GM23338 (cell line): Measurements from ENCODE around the gene WBP2. TPM values are rescaled to one million over a fixed set of nuclear protein-coding genes. Genes with fewer than 3 reads are reported as not detected.

Source experiments
- ATAC-seq: fragments of 200-7000 bp; cut with Tn5 transposase; 3 replicates; pipeline ENCODE4 v1.9.1; 2020
- DNase-seq: peaks from one replicate; pipeline ENCODE4 v3.0.0-alpha.2; 2015; ENCODE audit warnings: low spot score
- H2AFZ ChIP-seq: fragments of 200-600 bp; sonication (generic); 2 replicates; pipeline ENCODE4 v1.8.0; 2016; ENCODE audit warnings: antibody characterized with exemption, mild to moderate bottlenecking, moderate library complexity
- H3F3A ChIP-seq: fragments of 200-600 bp; sonication (generic); replicated peaks from 2 replicates; pipeline ENCODE4 v1.8.0; 2017; ENCODE audit warnings: antibody characterized with exemption, mixed run types, low read depth
- H3K27ac ChIP-seq: fragments of 200-600 bp; sonication (generic); 2 replicates; pipeline ENCODE4 v1.6.1; 2016; ENCODE audit warnings: low read depth
- H3K27me3 ChIP-seq: fragments of 200-600 bp; sonication (generic); 2 replicates; pipeline ENCODE4 v1.8.0; 2016; ENCODE audit warnings: mild to moderate bottlenecking, mixed run types, moderate library complexity; ENCODE audit not compliant: insufficient read depth
- H3K36me3 ChIP-seq: fragments of 200-600 bp; sonication (generic); 2 replicates; pipeline ENCODE4 v1.8.0; 2016; ENCODE audit warnings: mild to moderate bottlenecking; ENCODE audit not compliant: insufficient read depth
- H3K4me1 ChIP-seq: fragments of 200-600 bp; sonication (generic); 2 replicates; pipeline ENCODE4 v1.8.0; 2016; ENCODE audit warnings: mild to moderate bottlenecking, moderate library complexity; ENCODE audit not compliant: insufficient read depth
- H3K4me2 ChIP-seq: fragments of 200-600 bp; sonication (generic); 2 replicates; pipeline ENCODE4 v1.7.1; 2017; ENCODE audit warnings: mixed run types
- H3K4me3 ChIP-seq: fragments of 200-600 bp; sonication (generic); 2 replicates; pipeline ENCODE4 v1.6.1; 2016; ENCODE audit warnings: mixed run types
- H3K79me2 ChIP-seq: fragments of 200-600 bp; sonication (generic); replicated peaks from 2 replicates; pipeline ENCODE4 v1.8.0; 2017; ENCODE audit warnings: mild to moderate bottlenecking; ENCODE audit not compliant: insufficient read depth
- H3K9me2 ChIP-seq: fragments of 200-600 bp; sonication (generic); 2 replicates; pipeline ENCODE4 v1.8.0; 2017; ENCODE audit not compliant: insufficient read depth
- H4K20me1 ChIP-seq: fragments of 200-600 bp; sonication (generic); replicated peaks from 2 replicates; pipeline ENCODE4 v1.8.0; 2017; ENCODE audit warnings: mild to moderate bottlenecking; ENCODE audit not compliant: insufficient read depth
- H3K27ac Mint-ChIP-seq: 2 replicates; pipeline ENCODE4 v1.8.0; 2020; ENCODE audit warnings: inconsistent platforms, mild to moderate bottlenecking, moderate library complexity, mixed read lengths
- H3K27me3 Mint-ChIP-seq: 3 replicates; pipeline ENCODE4 v1.8.0; 2022; ENCODE audit warnings: low read depth, mild to moderate bottlenecking, moderate library complexity, mixed read lengths, inconsistent platforms; ENCODE audit not compliant: insufficient read depth, poor library complexity
- H3K36me3 Mint-ChIP-seq: 3 replicates; pipeline ENCODE4 v1.8.0; 2021; ENCODE audit warnings: low read depth, mild to moderate bottlenecking, inconsistent platforms, moderate library complexity, mixed read lengths
- H3K4me1 Mint-ChIP-seq: 3 replicates; pipeline ENCODE4 v1.8.0; 2020; ENCODE audit warnings: mild to moderate bottlenecking, inconsistent platforms, mixed read lengths
- H3K4me3 Mint-ChIP-seq: 3 replicates; pipeline ENCODE4 v1.8.0; 2021; ENCODE audit warnings: moderate library complexity, mild to moderate bottlenecking, inconsistent platforms, mixed read lengths
- H3K9me3 Mint-ChIP-seq: 3 replicates; pipeline ENCODE4 v1.8.0; 2020; ENCODE audit warnings: moderate library complexity, mild to moderate bottlenecking, inconsistent platforms, mixed read lengths
- CTCF ChIP-seq, 2 experiments: fragments of 200-600 bp in 1 of 2; sonication (generic) in 1 of 2; conservative IDR thresholded peaks; 2 replicates each; pipeline versions ENCODE4 v1.5.1 to v1.6.1; 2016 to 2017; ENCODE audit warnings: antibody characterized with exemption in 2 of 2, low read depth in 2 of 2, mild to moderate bottlenecking in 2 of 2, moderate library complexity in 1 of 2
- JUNB ChIP-seq: IDR thresholded peaks from one replicate; pipeline ENCODE4 v1.6.1; 2016; ENCODE audit warnings: antibody characterized with exemption; ENCODE audit not compliant: unreplicated experiment
- ZNF114 ChIP-seq: fragments of 250-450 bp; sonication (Bioruptor Pico); IDR thresholded peaks from 2 replicates; pipeline ENCODE4 v1.5.0; 2020; ENCODE audit warnings: mild to moderate bottlenecking, moderate library complexity
- ZNF331 ChIP-seq: fragments of 250-450 bp; sonication (Bioruptor Pico); IDR thresholded peaks from 2 replicates; pipeline ENCODE4 v1.5.0; 2020; ENCODE audit warnings: low read depth, mild to moderate bottlenecking, moderate library complexity
- polyA plus RNA-seq: library from polyadenylated mRNA; unstranded; fragments of >200 nt; fragmentation: Nextera tagmentation; extraction: Ambion mirVana; gene quantifications from 2 replicates; pipeline ENCODE4 v1.2.1, GENCODE V29; 2016
- total RNA-seq: library from RNA; depleted of rRNA; stranded (reverse); fragments of >200 nt; shearing (Covaris generic); gene quantifications from 2 replicates; pipeline ENCODE4 v1.2.3, GENCODE V29; 2014
- TF ChIP-seq, protein P1 (sequence below): IDR thresholded peaks from one replicate; pipeline ENCODE4 v1.6.1; 2018; ENCODE audit warnings: antibody characterized with exemption; ENCODE audit not compliant: unreplicated experiment

WBP2 gene
- total and polyA plus RNA-seq, 2 experiments from 2014 or later: 36.2 to 63.5 TPM

DNA sequence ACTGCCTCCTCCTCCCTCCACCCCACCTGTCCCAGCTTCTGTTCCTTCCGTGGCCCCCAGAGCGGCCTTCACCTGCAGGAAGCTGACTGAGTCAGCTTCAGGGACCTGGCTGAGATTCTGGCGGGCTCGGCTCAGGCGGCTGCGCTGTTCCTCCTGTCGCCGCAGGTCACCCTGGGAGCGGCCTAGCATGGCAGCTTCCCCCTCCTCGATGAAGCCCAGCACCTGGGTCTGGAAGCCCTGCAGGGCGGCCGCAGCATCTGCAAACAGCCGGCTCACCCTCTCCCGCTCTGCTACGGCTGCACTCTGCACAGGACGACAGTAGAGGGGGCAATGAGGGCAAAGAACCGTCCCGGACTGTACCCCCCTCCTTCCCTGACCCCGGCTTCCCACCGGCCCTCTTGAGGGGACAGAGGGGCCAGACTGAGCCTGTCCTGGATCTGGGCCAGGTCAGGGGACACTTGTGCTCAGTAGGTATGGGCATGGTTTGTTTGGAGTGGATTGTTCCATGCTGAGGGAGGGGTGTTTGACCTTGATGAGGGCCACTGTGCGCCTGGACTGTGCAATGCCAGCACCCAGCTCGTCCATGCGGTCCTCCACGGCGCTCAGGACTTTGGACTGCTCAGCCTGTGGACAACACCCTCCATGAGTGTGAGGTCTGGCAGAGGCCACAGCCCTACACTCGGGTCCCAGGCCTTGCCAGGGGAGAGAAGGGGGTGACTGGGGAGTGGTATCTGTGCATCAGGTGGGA, 21.2 kb upstream of the WBP2 start:
- no peak overlapping the region for H3K27ac Mint-ChIP-seq
- peak overlapping the region; percentile 83; the same call in 1 of the 2 replicates for H3K4me3 ChIP-seq
- H3K4me3 Mint-ChIP-seq: peak overlapping the region; percentile 72

GRCh38 chr17:75875940-75876189, 20.7 kb upstream of the WBP2 start:
- ATAC-seq (no peak), DNase-seq (no peak)
- H3K27ac ChIP-seq: no peak overlapping the region
- no peaks in the 10 kb centered on the region for H4K20me1 ChIP-seq
- no peaks in the 10 kb centered on the region for H3K36me3 ChIP-seq
- H3K27me3 Mint-ChIP-seq: peaks cover 40% of the 10 kb centered on the region
- H3K9me2 ChIP-seq: no peaks in the 10 kb centered on the region
- H3K27ac Mint-ChIP-seq: no peak overlapping the region
- peaks cover 16% of the 10 kb centered on the region; the same call in 1 of the 2 replicates for H3K4me1 ChIP-seq
- no peak overlapping the region for H3K4me3 Mint-ChIP-seq
- H2AFZ ChIP-seq: 0 out of 2 replicates have a peak overlapping the region, but pooled peaks have one; percentile 99
- H3K36me3 Mint-ChIP-seq: no peaks in the 10 kb centered on the region; the same call in 2 of the 3 replicates
- H3K79me2 ChIP-seq: no peaks in the 10 kb centered on the region
- H3K4me3 ChIP-seq: no peak overlapping the region
- H3K27me3 ChIP-seq: peaks cover 37% of the 10 kb centered on the region
- H3K9me3 Mint-ChIP-seq: no peaks in the 10 kb centered on the region
- H3F3A ChIP-seq: peaks cover 29% of the 10 kb centered on the region
- peaks cover 17% of the 10 kb centered on the region for H3K4me1 Mint-ChIP-seq
- H3K4me2 ChIP-seq: peak overlapping the region; percentile 97; the same call in 1 of the 2 replicates
- no peak for TF ChIP-seq ZNF114

More for the DNA sequence above, 21.2 kb upstream of the WBP2 start:
- peak overlapping the region; percentile 99 for H2AFZ ChIP-seq
- no peaks in the 10 kb centered on the region for H3K79me2 ChIP-seq
- DNase-seq (peak; percentile 80), ATAC-seq (peak; percentile 63)
- Mint-ChIP-seq H3K4me1 (peaks cover 16% of the 10 kb centered on the region), H3K27me3 (peaks cover 40% of the 10 kb centered on the region), H3K9me3 (no peaks in the 10 kb centered on the region), H3K36me3 (no peaks in the 10 kb centered on the region; the same call in 2 of the 3 replicates)
- H3F3A ChIP-seq: peaks cover 29% of the 10 kb centered on the region
- peak overlapping the region; percentile 97 for H3K4me2 ChIP-seq
- H3K4me1 ChIP-seq: peaks cover 16% of the 10 kb centered on the region; the same call in 1 of the 2 replicates
- no peaks in the 10 kb centered on the region for H3K9me2 ChIP-seq
- TF ChIP-seq ZNF114 (no peak), JUNB (no peak), CTCF (conservative IDR thresholded peaks at IDR 0.05; ENCODE audit: low read depth in 2 of 2) (peak; percentile 43 to 51), ZNF331 (CRISPR knock-in tag) (no peak)
- TF ChIP-seq, protein P1, sequence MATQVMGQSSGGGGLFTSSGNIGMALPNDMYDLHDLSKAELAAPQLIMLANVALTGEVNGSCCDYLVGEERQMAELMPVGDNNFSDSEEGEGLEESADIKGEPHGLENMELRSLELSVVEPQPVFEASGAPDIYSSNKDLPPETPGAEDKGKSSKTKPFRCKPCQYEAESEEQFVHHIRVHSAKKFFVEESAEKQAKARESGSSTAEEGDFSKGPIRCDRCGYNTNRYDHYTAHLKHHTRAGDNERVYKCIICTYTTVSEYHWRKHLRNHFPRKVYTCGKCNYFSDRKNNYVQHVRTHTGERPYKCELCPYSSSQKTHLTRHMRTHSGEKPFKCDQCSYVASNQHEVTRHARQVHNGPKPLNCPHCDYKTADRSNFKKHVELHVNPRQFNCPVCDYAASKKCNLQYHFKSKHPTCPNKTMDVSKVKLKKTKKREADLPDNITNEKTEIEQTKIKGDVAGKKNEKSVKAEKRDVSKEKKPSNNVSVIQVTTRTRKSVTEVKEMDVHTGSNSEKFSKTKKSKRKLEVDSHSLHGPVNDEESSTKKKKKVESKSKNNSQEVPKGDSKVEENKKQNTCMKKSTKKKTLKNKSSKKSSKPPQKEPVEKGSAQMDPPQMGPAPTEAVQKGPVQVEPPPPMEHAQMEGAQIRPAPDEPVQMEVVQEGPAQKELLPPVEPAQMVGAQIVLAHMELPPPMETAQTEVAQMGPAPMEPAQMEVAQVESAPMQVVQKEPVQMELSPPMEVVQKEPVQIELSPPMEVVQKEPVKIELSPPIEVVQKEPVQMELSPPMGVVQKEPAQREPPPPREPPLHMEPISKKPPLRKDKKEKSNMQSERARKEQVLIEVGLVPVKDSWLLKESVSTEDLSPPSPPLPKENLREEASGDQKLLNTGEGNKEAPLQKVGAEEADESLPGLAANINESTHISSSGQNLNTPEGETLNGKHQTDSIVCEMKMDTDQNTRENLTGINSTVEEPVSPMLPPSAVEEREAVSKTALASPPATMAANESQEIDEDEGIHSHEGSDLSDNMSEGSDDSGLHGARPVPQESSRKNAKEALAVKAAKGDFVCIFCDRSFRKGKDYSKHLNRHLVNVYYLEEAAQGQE: no peak
- H3K27ac ChIP-seq: no peak overlapping the region
- H3K36me3 ChIP-seq: no peaks in the 10 kb centered on the region
- peaks cover 37% of the 10 kb centered on the region for H3K27me3 ChIP-seq
- H4K20me1 ChIP-seq: no peaks in the 10 kb centered on the region
